OCI-LY1 (cell line): ENCODE data around the gene AMOTL1.

Experiments
- H2AFZ ChIP-seq: fragments of 200-600 bp; sonication (generic), shearing (Covaris generic); 2 replicates; pipeline ENCODE4 v1.6.0; 2014; ENCODE audit warnings: antibody characterized with exemption, mild to moderate bottlenecking, low read length
- H3F3A ChIP-seq: fragments of 200-600 bp; sonication (generic), shearing (Covaris generic); 2 replicates; pipeline ENCODE4 v1.6.0; 2014; ENCODE audit warnings: mild to moderate bottlenecking, antibody characterized with exemption, low read length, moderate library complexity; ENCODE audit not compliant: insufficient read depth
- H3K27ac ChIP-seq: fragments of 200-600 bp; sonication (generic); 2 replicates; pipeline ENCODE4 v1.5.1; 2014; ENCODE audit warnings: low read length, mixed run types, mild to moderate bottlenecking, low read depth; ENCODE audit not compliant: poor library complexity, severe bottlenecking
- H3K27me3 ChIP-seq: fragments of 200-600 bp; sonication (generic); 2 replicates; pipeline ENCODE4 v1.6.0; 2014; ENCODE audit warnings: antibody characterized with exemption, mild to moderate bottlenecking, low read length, moderate library complexity; ENCODE audit not compliant: insufficient read depth
- H3K36me3 ChIP-seq: fragments of 200-600 bp; sonication (generic); 2 replicates; pipeline ENCODE4 v1.6.1; 2014; ENCODE audit warnings: mild to moderate bottlenecking, antibody characterized with exemption, low read length, moderate library complexity, mixed read lengths; ENCODE audit not compliant: insufficient read depth
- H3K4me1 ChIP-seq: fragments of 200-600 bp; sonication (generic); 2 replicates; pipeline ENCODE4 v1.5.1; 2014; ENCODE audit warnings: mild to moderate bottlenecking, low read length, moderate library complexity; ENCODE audit not compliant: insufficient read depth, severe bottlenecking
- H3K4me2 ChIP-seq: fragments of 200-600 bp; sonication (generic), shearing (Covaris generic); 2 replicates; pipeline ENCODE4 v1.6.1; 2014; ENCODE audit warnings: low read length
- H3K4me3 ChIP-seq: fragments of 200-600 bp; sonication (generic); 2 replicates; pipeline ENCODE4 v1.5.1; 2014; ENCODE audit warnings: low read length, low read depth, mild to moderate bottlenecking, mixed read lengths; ENCODE audit not compliant: poor library complexity, severe bottlenecking
- H3K79me2 ChIP-seq: fragments of 200-600 bp; shearing (Covaris generic); 2 replicates; pipeline ENCODE4 v1.6.1; 2016; ENCODE audit warnings: mixed run types, low read length, mixed read lengths; ENCODE audit not compliant: insufficient read depth
- H3K9ac ChIP-seq: fragments of 200-600 bp; sonication (generic), shearing (Covaris generic); 2 replicates; pipeline ENCODE4 v1.6.1; 2014; ENCODE audit warnings: mild to moderate bottlenecking, low read length, mixed read lengths
- H3K9me2 ChIP-seq: fragments of 200-600 bp; sonication (generic), shearing (Covaris generic); 2 replicates; pipeline ENCODE4 v1.6.1; 2014; ENCODE audit warnings: low read depth, mild to moderate bottlenecking, low read length, mixed read lengths
- H3K9me3 ChIP-seq: fragments of 200-600 bp; shearing (Covaris generic); 2 replicates; pipeline ENCODE4 v1.6.1; 2014; ENCODE audit warnings: low read length, mixed read lengths
- H4K20me1 ChIP-seq: fragments of 200-600 bp; sonication (generic), shearing (Covaris generic); 2 replicates; pipeline ENCODE4 v1.6.0; 2016; ENCODE audit warnings: mild to moderate bottlenecking, low read length; ENCODE audit not compliant: insufficient read depth
- CTCF ChIP-seq: fragments of 200-600 bp; sonication (generic), shearing (Covaris generic); IDR thresholded peaks from 2 replicates; pipeline ENCODE4 v1.5.1; 2017; ENCODE audit warnings: mild to moderate bottlenecking, antibody characterized with exemption, low read length, moderate library complexity, mixed read lengths
- EZH2 ChIP-seq: fragments of 200-600 bp; sonication (generic), shearing (Covaris generic); IDR thresholded peaks from 2 replicates; pipeline ENCODE4 v1.8.0; 2017; ENCODE audit warnings: borderline replicate concordance, mixed run types, mild to moderate bottlenecking, antibody characterized with exemption, low read length, moderate library complexity, mixed read lengths

The AMOTL1 gene

DNA sequence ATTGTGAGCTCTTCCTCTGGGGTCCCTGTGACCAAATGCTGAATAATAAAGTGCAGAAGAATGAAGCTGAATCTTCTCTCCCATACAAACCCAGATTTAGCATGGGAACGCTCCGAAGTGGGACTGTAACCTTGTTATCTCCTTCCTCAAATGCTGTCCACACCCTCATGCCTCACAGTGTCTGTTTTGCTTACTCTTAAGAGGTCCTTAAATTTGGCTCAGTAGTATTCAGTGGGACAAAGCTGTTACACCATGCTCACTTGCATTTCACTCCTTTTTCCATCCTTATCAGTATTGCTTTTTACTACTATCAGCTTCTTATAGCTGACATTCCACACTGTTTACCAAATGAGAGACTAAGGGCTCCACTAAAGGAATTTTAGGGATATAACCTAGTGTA lies 13.8 kb upstream of the AMOTL1 start:
- H4K20me1 ChIP-seq, result no peaks in the 10 kb centered on the region
- H3K27ac ChIP-seq, result no peak overlapping the region
- no peaks in the 10 kb centered on the region for H3K27me3 ChIP-seq
- no peaks in the 10 kb centered on the region for H3K4me1 ChIP-seq
- H3K9ac ChIP-seq, result no peak overlapping the region
- no peaks in the 10 kb centered on the region for H3K9me3 ChIP-seq
- no peak overlapping the region for H3K4me3 ChIP-seq
- no peaks in the 10 kb centered on the region for H3K36me3 ChIP-seq
- no peaks in the 10 kb centered on the region for H3K9me2 ChIP-seq
- TF ChIP-seq EZH2 (no peak), CTCF (no peak)
- H3K79me2 ChIP-seq, result no peaks in the 10 kb centered on the region
- H2AFZ ChIP-seq, result no peak overlapping the region
- H3F3A ChIP-seq, result no peaks in the 10 kb centered on the region
- H3K4me2 ChIP-seq, result no peak overlapping the region

DNA sequence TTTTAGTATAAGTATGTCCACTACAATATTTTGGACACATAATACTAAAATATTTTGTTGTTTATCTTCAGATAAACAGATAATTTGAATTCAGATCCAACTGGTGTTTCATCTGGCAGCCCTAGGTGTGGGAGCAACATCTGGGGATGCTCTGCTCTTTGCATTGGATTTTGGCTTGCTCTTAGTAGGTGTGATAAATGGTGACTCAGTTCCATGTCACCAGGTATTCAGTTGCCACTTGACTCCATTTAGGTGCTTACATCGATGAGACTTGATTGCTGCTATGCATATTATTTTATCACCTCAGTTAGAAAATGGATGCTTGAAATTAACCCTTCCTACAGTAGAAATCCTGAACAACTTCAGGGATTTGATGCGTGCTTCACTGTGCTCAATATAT lies 13.3 kb upstream of the AMOTL1 start:
- Histone ChIP-seq H3K4me1 (no peaks in the 10 kb centered on the region), H4K20me1 (no peaks in the 10 kb centered on the region), H3K27me3 (no peaks in the 10 kb centered on the region), H3K4me2 (no peak overlapping the region), H3K27ac (no peak overlapping the region), H3K36me3 (no peaks in the 10 kb centered on the region), H3K79me2 (no peaks in the 10 kb centered on the region), H2AFZ (no peak overlapping the region), H3K9me2 (no peaks in the 10 kb centered on the region), H3K9me3 (no peaks in the 10 kb centered on the region), H3K4me3 (no peak overlapping the region), H3K9ac (no peak overlapping the region), H3F3A (no peaks in the 10 kb centered on the region)
- TF ChIP-seq CTCF, result no peak
- TF ChIP-seq EZH2, result no peak

- Histone ChIP-seq H3K36me3 (no peaks in the 10 kb centered on the region), H3K79me2 (no peaks in the 10 kb centered on the region), H3K27me3 (no peaks in the 10 kb centered on the region), H4K20me1 (no peaks in the 10 kb centered on the region), H3K4me3 (no peak overlapping the region), H3K9me3 (no peaks in the 10 kb centered on the region), H3K9ac (no peak overlapping the region), H3K4me2 (no peak overlapping the region), H3K27ac (no peak overlapping the region), H3K9me2 (no peaks in the 10 kb centered on the region), H2AFZ (no peak overlapping the region), H3F3A (no peaks in the 10 kb centered on the region), H3K4me1 (no peaks in the 10 kb centered on the region)
- TF ChIP-seq EZH2 (no peak), CTCF (no peak)
These were observed 12.7 kb upstream of the AMOTL1 start for GRCh38 chr11:94755494-94755893.
